Neural progenitor cell (in vitro differentiated cells): ENCODE measurements around the gene SLC17A2. TPM values are rescaled to one million over a fixed set of nuclear protein-coding genes. Genes with fewer than 3 reads are reported as not detected.
"Not testable (repeated sequence)": the region's sequence is repeated elsewhere in the genome, so short reads cannot be mapped to it uniquely, and the experiment has no call there.

ENCODE experiments used
- DNase-seq: peaks from one replicate; pipeline ENCODE4 v3.0.0-alpha.2; 2016; ENCODE audit warnings: low spot score
- H2AFZ ChIP-seq: fragments of 200-600 bp; sonication (generic); replicated peaks from 2 replicates; pipeline ENCODE4 v1.6.1; 2016; ENCODE audit warnings: antibody characterized with exemption
- H3F3A ChIP-seq: fragments of 200-600 bp; sonication (generic); 2 replicates; pipeline ENCODE4 v1.6.1; 2016; ENCODE audit warnings: antibody characterized with exemption, low read depth
- H3K27ac ChIP-seq: fragments of 200-600 bp; sonication (generic); 2 replicates; pipeline ENCODE4 v1.5.1; 2016; ENCODE audit warnings: mild to moderate bottlenecking
- H3K27me3 ChIP-seq: fragments of 200-600 bp; sonication (generic); 2 replicates; pipeline ENCODE4 v1.6.1; 2016; ENCODE audit warnings: mild to moderate bottlenecking, moderate library complexity
- H3K36me3 ChIP-seq: fragments of 200-600 bp; sonication (generic); 2 replicates; pipeline ENCODE4 v1.5.1; 2016
- H3K4me1 ChIP-seq: fragments of 200-600 bp; sonication (generic); 2 replicates; pipeline ENCODE4 v1.6.1; 2016; ENCODE audit warnings: mixed run types
- H3K4me2 ChIP-seq: fragments of 200-600 bp; sonication (generic); 2 replicates; pipeline ENCODE4 v1.6.1; 2016
- H3K4me3 ChIP-seq: fragments of 200-600 bp; sonication (generic); 2 replicates; pipeline ENCODE4 v1.5.1; 2016
- H3K79me2 ChIP-seq: fragments of 200-600 bp; sonication (generic); 2 replicates; pipeline ENCODE4 v1.6.1; 2016; ENCODE audit warnings: low read depth
- H3K9ac ChIP-seq: fragments of 200-600 bp; sonication (generic); 2 replicates; pipeline ENCODE4 v1.6.1; 2016
- H3K9me3 ChIP-seq: fragments of 200-600 bp; sonication (generic); 2 replicates; pipeline ENCODE4 v1.5.1; 2016; ENCODE audit warnings: low read depth
- H4K20me1 ChIP-seq: fragments of 200-600 bp; sonication (generic); 2 replicates; pipeline ENCODE4 v1.6.1; 2016; ENCODE audit warnings: low read depth
- H3K27ac Mint-ChIP-seq: 3 replicates; pipeline ENCODE4 v1.8.0; 2021; ENCODE audit warnings: mixed read lengths
- H3K27me3 Mint-ChIP-seq: 2 replicates; pipeline ENCODE4 v1.8.0; 2022; ENCODE audit warnings: low read depth, mild to moderate bottlenecking, inconsistent platforms, moderate library complexity, mixed read lengths; ENCODE audit not compliant: insufficient read depth
- H3K36me3 Mint-ChIP-seq: 3 replicates; pipeline ENCODE4 v1.8.0; 2021; ENCODE audit warnings: mixed read lengths
- H3K4me1 Mint-ChIP-seq: 3 replicates; pipeline ENCODE4 v1.8.0; 2021; ENCODE audit warnings: mixed read lengths
- H3K4me3 Mint-ChIP-seq: 3 replicates; pipeline ENCODE4 v1.8.0; 2021; ENCODE audit warnings: mild to moderate bottlenecking, moderate library complexity, mixed read lengths
- H3K9me3 Mint-ChIP-seq: 3 replicates; pipeline ENCODE4 v1.8.0; 2020; ENCODE audit warnings: mixed read lengths
- CTCF ChIP-seq: fragments of 200-600 bp; sonication (generic); IDR thresholded peaks from 2 replicates; pipeline ENCODE4 v1.5.1; 2017; ENCODE audit warnings: antibody characterized with exemption, mild to moderate bottlenecking
- EZH2 ChIP-seq: fragments of 200-600 bp; sonication (generic); IDR thresholded peaks from 2 replicates; pipeline ENCODE4 v1.6.1; 2017; ENCODE audit warnings: antibody characterized with exemption, mild to moderate bottlenecking, moderate library complexity
- EZH2phosphoT487 ChIP-seq: fragments of 200-600 bp; sonication (generic); IDR thresholded peaks from 2 replicates; pipeline ENCODE4 v1.6.1; 2017; ENCODE audit warnings: antibody characterized with exemption
- total RNA-seq: library from RNA; depleted of rRNA; stranded (reverse); fragments of >200 nt; gene quantifications from 2 replicates; pipeline ENCODE4 v1.2.3, GENCODE V29; 2015; ENCODE audit warnings: low replicate concordance

The SLC17A2 gene
- total RNA-seq, 1 donor from 2014 or later = not detected

DNA sequence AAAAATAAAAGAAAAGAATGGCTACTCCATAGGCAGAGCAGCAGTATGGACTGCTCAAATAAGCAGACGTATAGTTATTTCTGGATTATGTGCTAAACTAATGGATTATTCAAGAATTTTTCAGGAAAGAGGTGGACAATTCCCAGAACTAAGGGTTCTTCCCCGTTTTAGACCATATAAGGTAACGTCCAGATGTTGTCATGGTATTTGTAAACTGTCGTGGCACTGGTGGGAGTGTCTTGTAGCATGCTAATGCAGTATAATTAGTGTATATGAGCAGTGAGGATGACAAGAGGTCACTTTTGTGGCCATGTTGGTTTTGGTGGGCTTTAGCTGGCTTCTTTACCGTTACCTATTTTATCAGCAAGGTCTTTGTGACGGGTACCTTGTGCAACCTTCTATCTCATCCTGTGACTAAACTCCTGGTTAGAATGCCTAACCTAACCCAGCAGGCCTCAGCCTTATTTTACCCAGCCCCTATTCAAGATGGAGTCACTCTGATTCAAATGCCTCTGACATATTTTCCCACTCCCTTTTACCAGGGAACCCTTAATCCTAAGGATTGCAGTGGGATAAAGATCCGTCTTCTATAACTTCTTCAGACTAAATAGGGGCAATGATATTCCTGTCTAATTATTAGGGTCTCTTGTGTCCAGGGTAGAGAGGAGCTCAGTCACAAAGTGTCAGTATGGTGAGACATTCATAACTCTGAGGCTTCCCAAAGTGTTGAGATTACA, 21.0 kb upstream of the SLC17A2 start:
- Histone ChIP-seq H3K4me3 (no peak overlapping the region), H3F3A (no peaks in the 10 kb centered on the region), H3K79me2 (no peaks in the 10 kb centered on the region), H4K20me1 (no peaks in the 10 kb centered on the region), H3K27me3 (no peaks in the 10 kb centered on the region), H3K36me3 (no peaks in the 10 kb centered on the region), H2AFZ (no peak overlapping the region), H3K9me3 (no peaks in the 10 kb centered on the region), H3K27ac (no peak overlapping the region), H3K4me2 (no peak overlapping the region), H3K9ac (no peak overlapping the region), H3K4me1 (no peaks in the 10 kb centered on the region)
- Mint-ChIP-seq H3K36me3 (no peaks in the 10 kb centered on the region), H3K27me3 (no peaks in the 10 kb centered on the region), H3K4me3 (no peak overlapping the region), H3K27ac (no peak overlapping the region), H3K9me3 (peaks cover 5% of the 10 kb centered on the region), H3K4me1 (no peaks in the 10 kb centered on the region)
- no peak for DNase-seq
- TF ChIP-seq EZH2 (no peak), EZH2phosphoT487 (no peak), CTCF (no peak)

GRCh38 chr6:25950297-25950696, 19.8 kb upstream of the SLC17A2 start:
- H3K36me3 Mint-ChIP-seq = no peaks in the 10 kb centered on the region
- DNase-seq = no peak
- Histone ChIP-seq H3F3A (no peaks in the 10 kb centered on the region), H3K36me3 (no peaks in the 10 kb centered on the region), H3K4me1 (no peaks in the 10 kb centered on the region), H3K9me3 (no peaks in the 10 kb centered on the region), H3K4me3 (no peak overlapping the region), H3K27ac (no peak overlapping the region), H3K4me2 (no peak overlapping the region), H3K9ac (no peak overlapping the region), H3K27me3 (no peaks in the 10 kb centered on the region), H4K20me1 (no peaks in the 10 kb centered on the region), H3K79me2 (no peaks in the 10 kb centered on the region), H2AFZ (no peak overlapping the region)
- H3K9me3 Mint-ChIP-seq = peaks cover 8% of the 10 kb centered on the region
- H3K4me1 Mint-ChIP-seq = no peaks in the 10 kb centered on the region
- H3K27ac Mint-ChIP-seq = no peak overlapping the region
- TF ChIP-seq EZH2phosphoT487 (no peak), CTCF (no peak), EZH2 (no peak)
- no peak overlapping the region for H3K4me3 Mint-ChIP-seq
- no peaks in the 10 kb centered on the region for H3K27me3 Mint-ChIP-seq

DNA sequence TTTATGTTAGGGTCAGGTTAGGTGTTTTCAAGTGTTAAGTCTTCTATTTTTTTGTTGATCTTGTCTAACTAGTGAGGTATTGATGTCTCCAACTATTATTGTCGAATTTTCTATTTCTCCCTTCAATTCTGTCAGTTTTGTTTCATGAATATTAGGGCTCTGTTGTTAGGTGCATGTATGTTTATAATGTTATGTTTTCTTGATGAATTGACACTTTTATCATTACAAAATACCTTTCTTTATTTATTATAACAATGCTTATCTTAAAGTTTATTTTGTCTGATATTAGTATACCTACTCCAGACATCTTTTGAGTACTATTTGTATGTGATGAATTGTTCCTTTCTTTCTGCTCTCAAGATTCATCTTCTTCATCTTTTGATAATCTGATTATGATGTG, 19.2 kb upstream of the SLC17A2 start:
- no peaks in the 10 kb centered on the region for H3K4me1 Mint-ChIP-seq
- TF ChIP-seq CTCF (no peak), EZH2 (no peak), EZH2phosphoT487 (no peak)
- no peak for DNase-seq

GRCh38 chr6:25947492-25947891, 17.0 kb upstream of the SLC17A2 start:
- not testable (repeated sequence) for H3K4me1 Mint-ChIP-seq, H2AFZ ChIP-seq, H3K36me3 ChIP-seq, H3K27me3 ChIP-seq, H3K9me3 ChIP-seq, H4K20me1 ChIP-seq, H3K4me2 ChIP-seq, DNase-seq, H3K4me3 ChIP-seq, H3K27ac Mint-ChIP-seq, H3K4me1 ChIP-seq, H3K36me3 Mint-ChIP-seq, H3K9me3 Mint-ChIP-seq, H3F3A ChIP-seq, H3K4me3 Mint-ChIP-seq, H3K79me2 ChIP-seq, H3K27ac ChIP-seq, H3K9ac ChIP-seq, H3K27me3 Mint-ChIP-seq

More for the DNA sequence above, 19.2 kb upstream of the SLC17A2 start:
- Histone ChIP-seq H3K79me2 (no peaks in the 10 kb centered on the region), H3K4me1 (no peaks in the 10 kb centered on the region), H3K4me3 (no peak overlapping the region), H3F3A (no peaks in the 10 kb centered on the region), H2AFZ (no peak overlapping the region), H3K27ac (no peak overlapping the region), H3K4me2 (no peak overlapping the region), H3K9me3 (no peaks in the 10 kb centered on the region), H3K36me3 (no peaks in the 10 kb centered on the region), H3K9ac (no peak overlapping the region), H3K27me3 (no peaks in the 10 kb centered on the region), H4K20me1 (no peaks in the 10 kb centered on the region)
- peaks cover 8% of the 10 kb centered on the region for H3K9me3 Mint-ChIP-seq
- no peaks in the 10 kb centered on the region for H3K36me3 Mint-ChIP-seq
- H3K27ac Mint-ChIP-seq = no peak overlapping the region
- no peaks in the 10 kb centered on the region for H3K27me3 Mint-ChIP-seq
- H3K4me3 Mint-ChIP-seq = no peak overlapping the region
